ENCODE measurements around the gene UGT2A1.

Gene UGT2A1

DNA sequence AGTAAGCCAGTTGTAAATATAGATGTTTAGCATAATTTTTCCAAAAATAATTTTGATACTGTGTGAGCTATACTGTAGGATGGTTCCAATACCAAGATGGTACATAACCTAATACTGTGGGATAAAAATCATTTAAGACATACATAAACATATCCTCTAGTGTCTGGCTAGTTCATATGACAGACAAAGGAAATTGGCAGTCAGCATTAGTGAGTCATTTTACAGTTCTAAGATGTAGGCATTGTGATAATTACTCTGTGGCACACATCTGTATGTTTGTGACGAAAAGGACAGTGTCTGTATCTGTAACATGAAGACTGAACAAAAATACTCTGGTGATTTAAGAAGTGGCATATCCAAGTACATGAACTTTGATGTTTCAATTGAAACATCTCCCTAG is 63.2 kb downstream of the UGT2A1 start:
- no peak for DNase-seq (ENCODE audit: low read depth in 2 of 2)

DNA sequence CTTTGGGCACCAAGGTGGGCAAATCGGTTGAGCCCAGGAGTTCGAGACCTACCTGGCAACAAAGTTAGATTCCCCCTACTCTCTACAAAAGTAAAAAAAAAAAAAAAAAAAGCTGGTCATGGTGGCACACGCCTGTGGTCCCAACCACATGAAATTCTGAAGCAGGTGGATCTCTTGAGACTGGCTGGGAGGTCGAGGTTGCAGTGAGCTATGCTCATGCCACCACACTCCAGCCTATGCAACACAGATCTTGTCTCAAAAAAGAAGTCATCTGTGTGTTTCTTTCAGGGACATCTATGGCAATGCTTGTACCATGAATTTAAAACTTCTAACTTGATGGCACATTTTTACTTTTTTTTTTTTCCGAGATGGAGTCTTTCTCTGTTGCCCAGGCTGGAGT is 68.9 kb downstream of the UGT2A1 start:
- no peak for DNase-seq (ENCODE audit: low read depth in 2 of 2)

- DNase-seq (ENCODE audit: low read depth in 2 of 2) = no peak
Measured at GRCh38 chr4:69583543-69583942, 69.5 kb downstream of the UGT2A1 start.

GRCh38 chr4:69577245-69577644 is 75.8 kb downstream of the UGT2A1 start:
- no peak for DNase-seq (ENCODE audit: low read depth in 2 of 2)

DNA sequence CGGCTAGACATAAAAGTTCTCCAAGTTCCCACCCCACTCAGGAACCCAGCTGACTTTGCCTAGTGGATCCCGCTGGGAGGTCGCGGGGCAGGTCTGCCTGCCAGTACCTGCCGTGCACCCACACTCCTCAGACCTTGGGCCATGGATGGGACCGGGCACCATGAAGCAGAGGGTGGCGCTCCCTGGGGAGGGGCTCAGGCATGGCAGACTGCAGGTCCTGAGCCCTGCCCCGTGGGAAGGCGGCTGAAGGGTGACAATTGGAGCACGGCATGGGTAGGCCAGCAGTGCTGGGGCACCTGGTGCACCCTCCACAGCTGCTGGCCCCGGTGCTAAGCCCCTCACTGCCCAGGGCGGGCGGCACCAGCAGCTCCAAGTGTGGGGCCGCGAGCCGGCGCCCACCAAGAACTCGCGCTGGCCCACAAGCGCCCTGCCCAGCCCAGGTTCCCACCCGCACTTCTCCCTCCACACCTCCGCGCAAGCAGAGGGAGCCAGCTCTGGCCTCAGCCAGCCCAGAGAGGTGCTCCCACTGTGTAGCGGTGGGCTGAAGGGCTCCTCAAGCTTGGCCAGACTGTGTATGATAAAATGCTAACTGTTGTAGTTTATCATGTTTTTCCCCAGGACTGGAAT is 76.7 kb downstream of the UGT2A1 start:
- no peak for DNase-seq (ENCODE audit: low read depth in 2 of 2)

DNA sequence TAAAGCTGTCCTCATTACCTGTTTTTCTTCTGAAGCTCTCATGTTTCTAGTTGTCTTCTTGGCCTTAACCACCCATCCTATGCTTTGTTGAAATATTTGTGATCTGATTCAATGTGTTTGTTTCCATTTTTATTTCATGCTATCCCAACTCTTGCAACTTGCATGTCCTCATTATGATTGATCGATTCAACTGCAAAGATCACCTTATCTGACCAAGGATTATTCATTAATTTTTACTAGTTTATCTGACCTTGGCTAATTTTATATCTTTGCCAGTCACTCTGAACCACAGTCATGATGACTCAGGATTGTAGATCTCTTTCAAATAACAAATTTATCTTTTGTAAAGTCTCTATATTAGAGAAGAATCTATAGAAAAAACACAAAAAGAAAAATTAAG is 84.3 kb downstream of the UGT2A1 start:
- DNase-seq (ENCODE audit: low read depth in 2 of 2) = no peak

DNA sequence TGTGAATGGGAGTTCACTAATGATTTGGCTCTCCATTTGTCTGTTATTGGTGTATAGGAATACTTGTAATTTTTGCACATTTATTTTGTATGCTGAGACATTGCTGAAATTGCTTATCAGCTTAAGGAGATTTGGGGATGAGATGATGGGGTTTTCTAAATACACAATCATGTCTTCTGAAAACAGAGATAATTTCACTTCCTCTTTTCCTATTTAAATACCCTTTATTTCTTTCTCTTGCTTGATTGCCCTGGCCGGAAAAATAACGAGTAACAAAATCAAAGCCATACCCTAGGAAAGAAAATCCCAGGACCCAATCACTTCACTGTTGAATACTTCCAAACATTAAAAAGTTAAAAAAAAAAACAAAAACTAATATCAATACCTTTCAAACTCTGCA is 89.6 kb downstream of the UGT2A1 start:
- no peak for DNase-seq (ENCODE audit: low read depth in 2 of 2)

- no peak for DNase-seq (ENCODE audit: low read depth in 2 of 2)
Measured at GRCh38 chr4:69549651-69550050, 103.4 kb downstream of the UGT2A1 start.

DNA sequence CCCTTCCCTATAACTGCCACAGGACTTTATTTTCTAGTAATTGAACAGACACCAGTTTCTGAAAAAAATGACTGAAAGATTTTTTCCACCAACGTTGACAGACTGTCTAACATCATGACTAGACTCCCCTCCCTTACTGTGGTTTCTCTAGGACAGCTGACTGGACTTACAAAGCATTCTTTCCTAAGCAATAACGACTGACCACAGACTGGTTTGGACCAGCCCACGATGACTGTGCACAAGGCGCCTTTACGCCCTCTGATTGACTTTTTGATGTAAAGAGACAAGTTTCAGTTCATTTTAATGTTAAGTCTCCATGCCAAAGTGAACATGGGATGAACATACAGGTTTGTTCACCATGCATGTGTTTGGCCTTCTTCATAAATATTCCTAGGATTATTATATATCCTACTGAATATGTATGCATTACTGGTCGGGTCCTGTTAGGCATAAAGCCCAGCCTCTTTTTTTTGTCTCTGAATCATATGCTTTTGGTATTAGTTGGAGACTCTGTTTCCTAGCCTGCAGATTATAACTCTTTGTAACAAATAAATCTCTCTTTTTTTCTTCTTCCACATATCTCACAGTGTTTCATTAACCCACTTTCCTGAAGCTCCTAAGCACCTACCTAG is 106.8 kb downstream of the UGT2A1 start:
- no peak for DNase-seq (ENCODE audit: low read depth in 2 of 2)

Data from stimulated activated CD8-positive, alpha-beta memory T cell treated with anti-CD3 and anti-CD28 coated beads, Interleukin-7, amount 100 ng/mL, for 1 hour (primary cell).